BE2C (cell line): ENCODE measurements around the gene PLA2G7.

ENCODE experiments used
- DNase-seq: peaks from one replicate; pipeline ENCODE4 v3.0.0-alpha.2; 2020
- H3K27me3 ChIP-seq: fragments of 250-450 bp; sonication (Bioruptor Pico); 2 replicates; pipeline ENCODE4 v1.5.1; 2020; ENCODE audit warnings: mild to moderate bottlenecking
- H3K36me3 ChIP-seq: fragments of 250-450 bp; sonication (Bioruptor Pico); 2 replicates; pipeline ENCODE4 v1.5.1; 2020; ENCODE audit warnings: mild to moderate bottlenecking
- H3K4me1 ChIP-seq: fragments of 250-450 bp; sonication (Bioruptor Pico); 2 replicates; pipeline ENCODE4 v1.5.1; 2020
- H3K4me3 ChIP-seq: 2 replicates; pipeline ENCODE4 v1.5.1; 2011; ENCODE audit warnings: low read depth, low read length
- H3K9me3 ChIP-seq: fragments of 250-450 bp; sonication (Bioruptor Pico); 2 replicates; pipeline ENCODE4 v1.5.1; 2020
- CTCF ChIP-seq: IDR thresholded peaks from 2 replicates; pipeline ENCODE4 v1.5.1; 2012; ENCODE audit warnings: mild to moderate bottlenecking, low read depth, low read length

PLA2G7 gene

DNA sequence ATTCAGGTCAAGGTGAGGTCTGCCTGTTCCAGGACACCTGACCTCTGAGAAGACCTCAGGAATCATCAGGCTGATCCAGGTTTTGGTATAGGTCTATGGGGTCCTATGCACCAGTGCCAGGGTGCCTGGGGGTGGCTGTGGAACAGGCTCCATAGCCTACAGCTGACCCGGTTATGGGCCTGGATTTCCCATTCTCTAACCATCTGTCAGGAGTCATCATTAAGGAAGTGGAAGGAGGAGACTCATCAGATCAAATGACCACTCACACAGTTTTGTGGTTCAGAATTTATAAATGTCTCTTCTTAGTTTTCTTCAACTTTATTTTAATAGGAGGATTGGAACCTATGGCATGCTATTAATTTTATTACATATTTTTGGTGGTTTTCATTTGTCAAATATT is 14.8 kb downstream of the PLA2G7 start:
- Histone ChIP-seq H3K27me3 (no peaks in the 10 kb centered on the region), H3K4me1 (no peaks in the 10 kb centered on the region), H3K36me3 (no peaks in the 10 kb centered on the region), H3K9me3 (no peaks in the 10 kb centered on the region), H3K4me3 (no peak overlapping the region)
- TF ChIP-seq CTCF: no peak
- no peak for DNase-seq

DNA sequence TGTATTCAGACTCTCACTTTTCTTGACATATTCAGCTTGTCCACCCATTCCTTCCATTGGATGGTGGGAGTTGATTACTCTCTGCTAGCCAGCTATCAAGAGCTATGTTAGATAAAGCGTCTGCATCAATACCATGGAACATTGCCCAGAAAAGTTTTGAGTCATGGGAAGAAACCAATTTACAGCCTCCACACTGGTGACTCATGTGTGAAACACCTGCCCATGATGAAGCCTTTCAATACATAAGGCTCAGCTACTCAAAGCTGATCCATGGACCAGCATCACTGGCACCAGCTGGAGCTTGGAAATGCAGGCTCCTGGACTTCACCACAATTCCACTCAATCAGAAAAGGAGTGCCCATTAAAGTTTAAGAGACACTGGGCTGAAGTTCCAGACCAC is 16.1 kb downstream of the PLA2G7 start:
- no peak for DNase-seq
- no peaks in the 10 kb centered on the region for H3K4me1 ChIP-seq
- TF ChIP-seq CTCF: no peak
- H3K36me3 ChIP-seq: no peaks in the 10 kb centered on the region
- H3K27me3 ChIP-seq: no peaks in the 10 kb centered on the region
- no peaks in the 10 kb centered on the region for H3K9me3 ChIP-seq
- H3K4me3 ChIP-seq: no peak overlapping the region

- Histone ChIP-seq H3K27me3 (no peaks in the 10 kb centered on the region), H3K4me1 (no peaks in the 10 kb centered on the region), H3K36me3 (no peaks in the 10 kb centered on the region), H3K9me3 (no peaks in the 10 kb centered on the region), H3K4me3 (no peak overlapping the region)
- DNase-seq: no peak
- no peak for TF ChIP-seq CTCF
Observed at GRCh38 chr6:46715141-46715540, 20.0 kb downstream of the PLA2G7 start.

- Histone ChIP-seq H3K36me3 (no peaks in the 10 kb centered on the region), H3K4me3 (no peak overlapping the region), H3K27me3 (no peaks in the 10 kb centered on the region), H3K4me1 (no peaks in the 10 kb centered on the region), H3K9me3 (no peaks in the 10 kb centered on the region)
- TF ChIP-seq CTCF: no peak
- no peak for DNase-seq
Observed at GRCh38 chr6:46711491-46711890, 23.7 kb downstream of the PLA2G7 start.

- no peak for TF ChIP-seq CTCF
- no peaks in the 10 kb centered on the region for H3K36me3 ChIP-seq
- H3K4me3 ChIP-seq: no peak overlapping the region
- no peaks in the 10 kb centered on the region for H3K4me1 ChIP-seq
- DNase-seq: no peak
- no peaks in the 10 kb centered on the region for H3K9me3 ChIP-seq
- no peaks in the 10 kb centered on the region for H3K27me3 ChIP-seq
Observed at GRCh38 chr6:46706464-46706863, 28.7 kb downstream of the PLA2G7 start.

DNA sequence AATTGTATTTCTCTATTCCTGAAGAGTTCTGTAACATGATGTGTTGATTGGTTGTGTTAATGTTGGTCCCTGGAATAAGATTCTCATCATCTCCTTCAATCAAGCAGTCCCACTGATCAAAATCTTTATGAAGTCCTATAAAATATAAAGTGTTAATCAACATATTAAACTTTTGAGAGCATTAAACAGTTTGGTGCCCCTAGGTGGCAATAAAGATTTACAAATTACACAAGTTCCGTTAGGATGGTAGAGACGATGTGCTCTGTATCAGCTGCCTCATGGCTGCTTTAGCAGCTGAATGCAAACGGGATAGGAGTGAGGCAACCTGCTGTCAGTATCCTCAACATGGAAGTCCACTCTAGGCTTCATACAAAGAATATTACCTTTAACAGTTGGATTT is 30.6 kb downstream of the PLA2G7 start:
- H3K4me3 ChIP-seq: no peak overlapping the region
- no peaks in the 10 kb centered on the region for H3K9me3 ChIP-seq
- TF ChIP-seq CTCF: no peak
- no peaks in the 10 kb centered on the region for H3K27me3 ChIP-seq
- no peaks in the 10 kb centered on the region for H3K36me3 ChIP-seq
- no peaks in the 10 kb centered on the region for H3K4me1 ChIP-seq
- DNase-seq: no peak
